ENCODE data around the gene ABCA5.

GRCh38 chr17:69245617-69246016 lies 81.3 kb downstream of the ABCA5 start:
- no peak for TF ChIP-seq CTCF (IDR thresholded peaks at IDR 0.05)
- TF ChIP-seq POLR2AphosphoS5 (IDR thresholded peaks at IDR 0.05; ENCODE audit: low read depth, low read length) = no peak
- TF ChIP-seq TCF7L2 (IDR thresholded peaks at IDR 0.05; ENCODE audit: low read depth, low read length) = no peak
